Mesendoderm (in vitro differentiated cells): ENCODE results near the gene CFLAR.

Experiments used
- DNase-seq: peaks from one replicate; pipeline ENCODE4 v3.0.0; 2013
- H2AK5ac ChIP-seq: 2 replicates; pipeline ENCODE4 v1.6.1; 2013; ENCODE audit warnings: low read length, inconsistent platforms
- H2BK120ac ChIP-seq: 2 replicates; pipeline ENCODE4 v1.6.1; 2013; ENCODE audit warnings: low read depth, mild to moderate bottlenecking, low read length, moderate library complexity, mixed read lengths
- H2BK15ac ChIP-seq: replicated peaks from 2 replicates; pipeline ENCODE4 v1.6.1; 2013; ENCODE audit warnings: low read depth, mild to moderate bottlenecking, moderate library complexity
- H2BK5ac ChIP-seq: 2 replicates; pipeline ENCODE4 v1.6.1; 2013; ENCODE audit warnings: low read length, inconsistent platforms
- H3K18ac ChIP-seq: 2 replicates; pipeline ENCODE4 v1.6.1; 2013; ENCODE audit warnings: mild to moderate bottlenecking, low read length, mixed read lengths
- H3K23ac ChIP-seq: one replicate; pipeline ENCODE4 v1.6.1; 2013; ENCODE audit warnings: low read length
- H3K27ac ChIP-seq: 2 replicates; pipeline ENCODE4 v1.5.1; 2013; ENCODE audit warnings: low read depth, mild to moderate bottlenecking, inconsistent platforms, low read length, moderate library complexity
- H3K27me3 ChIP-seq: 2 replicates; pipeline ENCODE4 v1.6.1; 2013; ENCODE audit warnings: low read length, control low read depth, mild to moderate bottlenecking, inconsistent platforms; ENCODE audit not compliant: insufficient read depth, poor library complexity
- H3K36me3 ChIP-seq: 2 replicates; pipeline ENCODE4 v1.6.1; 2013; ENCODE audit warnings: low read length, inconsistent platforms; ENCODE audit not compliant: control insufficient read depth, insufficient read depth
- H3K4ac ChIP-seq: one replicate; pipeline ENCODE4 v1.6.1; 2013; ENCODE audit warnings: low read depth, mild to moderate bottlenecking, low read length, moderate library complexity
- H3K4me1 ChIP-seq: 2 replicates; pipeline ENCODE4 v1.6.1; 2013; ENCODE audit warnings: low read depth, low read length, inconsistent platforms; ENCODE audit not compliant: control insufficient read depth
- H3K4me2 ChIP-seq: 2 replicates; pipeline ENCODE4 v1.6.1; 2013; ENCODE audit warnings: low read length
- H3K4me3 ChIP-seq: 2 replicates; pipeline ENCODE4 v1.5.1; 2013; ENCODE audit warnings: mild to moderate bottlenecking, low read length
- H3K56ac ChIP-seq: one replicate; pipeline ENCODE4 v1.6.1; 2013; ENCODE audit warnings: low read length
- H3K79me1 ChIP-seq: 2 replicates; pipeline ENCODE4 v1.6.1; 2013; ENCODE audit warnings: low read length, inconsistent platforms
- H3K79me2 ChIP-seq: 2 replicates; pipeline ENCODE4 v1.6.1; 2013; ENCODE audit warnings: mild to moderate bottlenecking, low read length; ENCODE audit not compliant: control insufficient read depth, insufficient read depth
- H3K9ac ChIP-seq: 2 replicates; pipeline ENCODE4 v1.6.1; 2013; ENCODE audit warnings: low read length, inconsistent platforms
- H4K5ac ChIP-seq: one replicate; pipeline ENCODE4 v1.6.1; 2013; ENCODE audit warnings: low read length
- H4K8ac ChIP-seq: one replicate; pipeline ENCODE4 v1.6.1; 2013; ENCODE audit warnings: low read depth, mild to moderate bottlenecking, control low read depth, low read length, moderate library complexity
- WGBS: extraction: QIAGEN DNeasy Blood & Tissue Kit; methylation state at CpG from one replicate; pipeline ENCODE4 v1.1.7; 2013; ENCODE audit warnings: low lambda C conversion rate, missing lambda C conversion rate; ENCODE audit not compliant: insufficient coverage; ENCODE audit errors: extremely low coverage; 5-methylcytosine and 5-hydroxymethylcytosine counted together

Gene CFLAR

DNA sequence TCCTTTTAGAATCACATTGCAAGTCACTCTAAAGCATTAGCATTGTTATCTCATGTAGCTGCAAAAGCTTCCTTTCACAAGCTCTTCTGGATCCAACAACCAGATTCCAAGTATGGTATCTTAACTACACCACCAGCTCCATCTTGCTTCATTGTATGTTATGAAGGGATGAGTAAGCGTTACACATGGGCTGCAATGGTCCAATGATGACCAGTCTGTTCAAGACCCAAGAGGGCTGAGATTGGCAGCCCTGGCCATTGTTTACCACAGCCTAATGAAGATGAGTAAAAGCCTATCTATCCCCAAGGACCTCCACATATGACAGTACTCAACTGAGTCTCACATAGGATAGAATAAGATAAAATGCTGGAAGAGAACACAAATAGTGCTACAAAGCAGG lies 6.3 kb downstream of the CFLAR start:
- Histone ChIP-seq H3K79me1 (no peaks in the 10 kb centered on the region), H2AK5ac (peak overlapping the region; percentile 80), H3K36me3 (no peaks in the 10 kb centered on the region), H2BK5ac (peak overlapping the region; percentile 61), H3K18ac (peak overlapping the region; percentile 44), H3K4ac (no peak overlapping the region), H3K56ac (peak overlapping the region; percentile 35), H3K23ac (no peak overlapping the region), H3K27ac (no peak overlapping the region), H3K79me2 (no peaks in the 10 kb centered on the region), H3K27me3 (no peaks in the 10 kb centered on the region), H2BK15ac (no peak overlapping the region), H4K5ac (peak overlapping the region; percentile 7), H4K8ac (no peak overlapping the region), H3K9ac (no peak overlapping the region), H3K4me2 (no peak overlapping the region), H3K4me3 (no peak overlapping the region), H3K4me1 (peaks cover 29% of the 10 kb centered on the region), H2BK120ac (peak overlapping the region; percentile 76)
- peak; percentile 34 for DNase-seq
- no CpG with 5 or more reads among the region's 1 CpG for WGBS

- peak overlapping the region; percentile 61 for H2BK15ac ChIP-seq
- no peaks in the 10 kb centered on the region for H3K79me2 ChIP-seq
- H3K4me3 ChIP-seq: no peak overlapping the region
- H3K56ac ChIP-seq: peak overlapping the region; percentile 79
- peak overlapping the region; percentile 84 for H3K4ac ChIP-seq
- H3K36me3 ChIP-seq: no peaks in the 10 kb centered on the region
- H2BK5ac ChIP-seq: peak overlapping the region; percentile 94
- H2AK5ac ChIP-seq: no peak overlapping the region
- H3K4me2 ChIP-seq: no peak overlapping the region
- H3K23ac ChIP-seq: no peak overlapping the region
- DNase-seq: peak; percentile 95
- peaks cover 37% of the 10 kb centered on the region for H3K4me1 ChIP-seq
- peak overlapping the region; percentile 90 for H2BK120ac ChIP-seq
- peak overlapping the region; percentile 8 for H3K9ac ChIP-seq
- H3K18ac ChIP-seq: peak overlapping the region; percentile 99
- H3K27me3 ChIP-seq: no peaks in the 10 kb centered on the region
- WGBS: no CpG with 5 or more reads among the region's 9 CpGs
- H3K79me1 ChIP-seq: no peaks in the 10 kb centered on the region
- no peak overlapping the region for H4K8ac ChIP-seq
- peak overlapping the region; percentile 92 for H3K27ac ChIP-seq
- H4K5ac ChIP-seq: no peak overlapping the region
These were observed 10.6 kb downstream of the CFLAR start for GRCh38 chr2:201126308-201127151.

DNA sequence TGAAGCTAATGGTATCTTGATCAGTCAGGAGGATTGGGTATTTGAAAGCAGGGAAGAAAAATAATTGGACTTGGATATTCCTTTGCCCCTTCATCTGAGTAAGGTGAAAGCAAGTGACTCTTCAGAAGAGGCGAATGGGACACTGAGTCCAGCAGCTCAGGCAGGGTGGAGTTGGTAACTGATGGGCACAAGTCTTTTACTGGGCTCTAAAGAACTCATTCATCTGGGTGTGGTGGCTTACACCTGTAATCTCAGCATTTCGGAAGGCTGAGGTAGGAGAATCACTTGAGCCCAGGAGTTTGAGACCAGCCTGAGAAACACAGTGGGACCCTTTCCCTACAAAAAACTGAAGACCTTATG lies 11.2 kb downstream of the CFLAR start:
- peak overlapping the region; percentile 92 for H3K27ac ChIP-seq
- no peaks in the 10 kb centered on the region for H3K27me3 ChIP-seq
- H3K79me1 ChIP-seq: no peaks in the 10 kb centered on the region
- no peak for DNase-seq
- H2AK5ac ChIP-seq: peak overlapping the region; percentile 72
- no peaks in the 10 kb centered on the region for H3K36me3 ChIP-seq
- peak overlapping the region; percentile 41 for H3K4ac ChIP-seq
- H3K4me3 ChIP-seq: no peak overlapping the region
- whole genome bisulfite sequencing: no CpG with 5 or more reads among the region's 2 CpGs
- peak overlapping the region; percentile 79 for H3K56ac ChIP-seq
- peak overlapping the region; percentile 90 for H2BK120ac ChIP-seq
- peaks cover 33% of the 10 kb centered on the region for H3K4me1 ChIP-seq
- no peaks in the 10 kb centered on the region for H3K79me2 ChIP-seq
- peak overlapping the region; percentile 99 for H3K18ac ChIP-seq
- H2BK15ac ChIP-seq: no peak overlapping the region
- no peak overlapping the region for H3K9ac ChIP-seq
- H4K8ac ChIP-seq: no peak overlapping the region
- H3K23ac ChIP-seq: no peak overlapping the region
- H2BK5ac ChIP-seq: peak overlapping the region; percentile 94
- no peak overlapping the region for H3K4me2 ChIP-seq
- no peak overlapping the region for H4K5ac ChIP-seq

- Histone ChIP-seq H3K27me3 (no peaks in the 10 kb centered on the region), H3K18ac (peak overlapping the region; percentile 99), H3K56ac (peak overlapping the region; percentile 79), H3K4ac (peak overlapping the region; percentile 99), H2BK15ac (no peak overlapping the region), H3K9ac (peak overlapping the region; percentile 23), H4K8ac (no peak overlapping the region), H3K4me3 (no peak overlapping the region), H2BK5ac (peak overlapping the region; percentile 94), H3K79me2 (no peaks in the 10 kb centered on the region), H3K23ac (no peak overlapping the region), H3K4me1 (peaks cover 29% of the 10 kb centered on the region), H2AK5ac (peak overlapping the region; percentile 72), H3K36me3 (no peaks in the 10 kb centered on the region), H3K4me2 (no peak overlapping the region), H3K79me1 (no peaks in the 10 kb centered on the region), H2BK120ac (peak overlapping the region; percentile 86), H3K27ac (peak overlapping the region; percentile 92), H4K5ac (no peak overlapping the region)
- DNase-seq: no peak
- no CpG with 5 or more reads among the region's 5 CpGs for WGBS
These were observed 11.6 kb downstream of the CFLAR start for GRCh38 chr2:201127570-201127969.

- H3K18ac ChIP-seq: no peak overlapping the region
- peaks cover 29% of the 10 kb centered on the region for H3K4me1 ChIP-seq
- H3K4ac ChIP-seq: no peak overlapping the region
- no peak overlapping the region for H3K23ac ChIP-seq
- H2AK5ac ChIP-seq: no peak overlapping the region
- H3K36me3 ChIP-seq: no peaks in the 10 kb centered on the region
- DNase-seq: no peak
- no peak overlapping the region for H2BK5ac ChIP-seq
- H4K8ac ChIP-seq: no peak overlapping the region
- H3K27ac ChIP-seq: no peak overlapping the region
- H3K27me3 ChIP-seq: no peaks in the 10 kb centered on the region
- H4K5ac ChIP-seq: no peak overlapping the region
- no peak overlapping the region for H2BK120ac ChIP-seq
- WGBS: no CpG with 5 or more reads among the region's 1 CpG
- H3K56ac ChIP-seq: no peak overlapping the region
- no peaks in the 10 kb centered on the region for H3K79me1 ChIP-seq
- no peak overlapping the region for H2BK15ac ChIP-seq
- no peaks in the 10 kb centered on the region for H3K79me2 ChIP-seq
- H3K9ac ChIP-seq: no peak overlapping the region
- H3K4me2 ChIP-seq: no peak overlapping the region
- no peak overlapping the region for H3K4me3 ChIP-seq
These were observed 12.1 kb downstream of the CFLAR start for GRCh38 chr2:201128033-201128432.
